Skin of body (tissue), 2 donors: Measurements from ENCODE around the gene ASB1. TPM values are rescaled to one million over a fixed set of nuclear protein-coding genes. Genes with fewer than 3 reads are reported as not detected.
"Not testable (repeated sequence)": the region's sequence is repeated elsewhere in the genome, so short reads cannot be mapped to it uniquely, and the experiment has no call there.

Experiments used
- DNase-seq: peaks from one replicate; lab custom pipeline; 2025; lab: John Stamatoyannopoulos, UW
- total RNA-seq: library from RNA; depleted of rRNA; stranded (reverse); fragments of >200 nt; gene quantifications from one replicate; pipeline ENCODE4 v1.2.3, GENCODE V29; 2014

ASB1 gene
- total RNA-seq, 1 donor from 2014 or later = 13.4 TPM

DNA sequence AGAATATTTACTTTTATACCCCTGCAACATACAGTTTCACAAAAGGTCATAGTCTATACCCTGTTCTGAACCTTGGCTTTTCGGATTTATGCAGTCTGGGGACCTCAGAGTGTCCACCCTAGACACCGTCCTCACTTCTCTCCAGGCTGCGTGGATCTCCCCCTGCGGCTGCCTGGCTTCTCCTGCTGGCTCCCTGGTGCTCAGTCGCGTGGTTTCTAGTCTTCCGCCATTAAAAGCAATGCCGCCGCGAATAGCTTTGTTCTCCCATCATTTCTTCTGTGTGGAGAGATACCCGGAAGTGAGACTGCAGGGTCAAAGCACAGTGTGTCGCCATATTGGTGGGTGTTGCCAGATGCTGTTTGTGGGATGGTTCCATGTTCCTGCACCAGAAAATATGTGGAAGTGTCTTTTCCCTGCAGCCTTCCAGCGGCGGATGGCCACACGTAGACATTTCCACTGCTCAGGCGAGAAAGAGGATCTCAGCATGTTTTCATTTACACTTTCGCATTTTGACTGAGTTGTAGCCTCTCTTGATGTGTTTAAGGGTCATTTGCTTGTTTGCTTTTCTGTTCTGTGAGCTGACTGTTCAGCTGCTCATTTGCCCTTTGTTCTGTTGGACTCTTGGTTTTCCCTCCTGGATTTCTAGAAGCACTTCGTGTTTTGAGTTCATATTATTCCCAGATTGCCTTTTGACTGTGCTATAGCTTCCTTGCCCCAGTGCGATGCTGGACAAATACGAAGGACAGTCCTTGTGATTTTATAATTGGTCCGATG lies 22.9 kb upstream of the ASB1 start:
- DNase-seq = no peak

DNA sequence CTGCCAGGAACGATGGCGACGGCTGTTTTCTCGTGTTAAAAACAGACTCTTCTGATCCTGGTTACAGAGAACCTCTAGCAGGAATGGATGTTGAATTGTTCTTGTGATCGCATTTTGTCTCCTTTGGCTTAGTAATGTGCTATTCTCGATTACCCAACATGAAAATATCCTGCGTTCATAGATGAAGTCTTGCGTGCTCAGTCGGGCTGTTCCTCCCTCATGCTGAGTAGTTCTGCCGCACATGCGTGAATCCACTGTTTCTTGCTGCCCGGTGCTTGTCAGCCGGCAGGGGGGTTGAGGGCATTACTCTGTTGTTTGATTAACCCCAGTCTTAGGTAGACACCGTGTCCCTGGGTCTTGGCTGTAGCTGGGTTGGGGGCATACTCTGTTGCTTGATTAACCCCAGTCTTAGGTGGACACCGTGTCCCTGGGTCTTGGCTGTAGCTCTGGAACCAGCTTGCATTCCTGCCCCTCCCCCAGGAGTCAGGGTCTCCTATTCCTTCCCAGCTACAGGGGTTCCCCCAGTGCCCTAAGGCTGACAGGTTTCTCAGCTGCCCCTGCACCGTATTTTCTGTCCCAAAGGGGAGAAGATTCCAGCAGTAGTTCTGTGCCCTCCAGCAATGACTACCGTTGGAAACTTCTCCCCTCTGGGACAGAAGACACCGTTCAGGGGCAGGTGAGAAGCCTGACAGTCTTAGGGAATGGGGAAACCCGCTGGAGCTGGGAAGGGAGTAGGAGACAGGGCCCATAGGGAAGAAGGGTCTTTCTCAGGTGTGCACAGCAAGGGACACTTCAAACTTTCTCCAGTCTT lies 22.1 kb upstream of the ASB1 start:
- DNase-seq = no peak

DNA sequence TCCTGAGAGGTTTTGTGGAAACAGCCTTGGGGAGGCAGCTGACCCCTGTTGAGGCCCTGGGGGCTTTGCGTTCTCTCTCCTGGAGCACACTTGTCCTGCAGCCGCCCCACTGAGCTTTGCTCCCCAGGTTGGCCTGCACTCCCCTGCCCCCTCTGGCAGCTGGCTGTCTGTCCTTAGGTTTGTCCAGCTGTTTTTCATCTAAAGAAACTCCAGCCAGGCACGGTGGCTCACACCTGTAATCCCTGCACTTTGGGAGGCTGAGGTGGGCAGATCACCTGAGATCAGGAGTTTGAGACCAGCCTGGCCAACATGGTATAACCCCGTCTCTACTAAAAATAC lies 21.5 kb upstream of the ASB1 start:
- DNase-seq = not testable (repeated sequence)

DNA sequence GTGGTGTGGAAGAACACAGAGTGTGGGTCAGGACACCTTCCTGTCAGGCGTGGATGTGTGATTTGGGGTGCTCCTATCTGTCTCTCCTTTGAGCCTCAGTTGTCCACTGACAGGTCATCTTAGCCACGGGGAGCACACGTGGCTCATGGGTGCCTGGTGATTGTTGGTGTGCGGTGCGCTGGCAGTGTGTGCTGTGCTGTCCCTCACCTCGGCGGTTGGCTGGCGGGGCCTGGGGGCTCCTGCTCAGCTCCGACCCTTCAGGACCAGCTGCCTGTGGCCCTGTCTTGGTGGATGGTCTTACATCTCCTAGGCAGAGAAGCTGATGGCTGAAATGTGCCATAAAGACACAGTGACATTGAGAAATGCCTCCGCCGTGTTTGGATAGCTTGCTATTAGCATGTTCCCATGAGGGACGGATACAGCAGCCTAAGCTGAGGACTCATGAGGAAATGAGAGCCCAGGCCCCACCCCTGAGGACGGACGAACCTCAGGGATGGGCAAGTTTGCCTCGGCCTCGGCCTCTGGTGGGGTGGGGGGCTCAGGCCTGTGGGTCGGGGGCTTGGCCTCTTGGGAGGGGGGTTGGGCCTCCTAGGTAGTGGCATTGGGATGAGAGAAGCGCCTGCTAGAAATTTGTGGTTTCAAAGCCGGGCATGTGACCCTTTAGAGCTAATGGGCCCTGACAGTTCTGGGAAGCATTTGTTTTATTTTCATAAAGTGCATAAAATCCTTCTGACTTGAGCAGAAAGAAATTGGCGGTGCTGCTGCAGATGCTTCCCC lies 20.3 kb upstream of the ASB1 start:
- no peak for DNase-seq

DNA sequence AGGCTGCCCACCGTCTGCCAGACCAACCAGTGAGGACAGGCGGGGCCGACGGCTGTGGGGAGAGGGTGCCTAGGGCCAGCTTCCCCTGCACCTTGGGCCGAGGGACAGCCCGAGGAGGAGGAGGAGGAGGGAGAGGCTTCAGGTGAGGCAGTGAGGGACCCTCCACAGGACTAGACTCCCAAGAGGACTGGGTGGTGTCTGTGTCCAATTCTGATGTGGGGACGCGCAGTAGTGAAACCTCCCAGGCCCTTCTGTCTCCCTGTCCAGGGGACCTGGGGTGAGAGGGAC lies 19.8 kb upstream of the ASB1 start:
- no peak for DNase-seq

DNA sequence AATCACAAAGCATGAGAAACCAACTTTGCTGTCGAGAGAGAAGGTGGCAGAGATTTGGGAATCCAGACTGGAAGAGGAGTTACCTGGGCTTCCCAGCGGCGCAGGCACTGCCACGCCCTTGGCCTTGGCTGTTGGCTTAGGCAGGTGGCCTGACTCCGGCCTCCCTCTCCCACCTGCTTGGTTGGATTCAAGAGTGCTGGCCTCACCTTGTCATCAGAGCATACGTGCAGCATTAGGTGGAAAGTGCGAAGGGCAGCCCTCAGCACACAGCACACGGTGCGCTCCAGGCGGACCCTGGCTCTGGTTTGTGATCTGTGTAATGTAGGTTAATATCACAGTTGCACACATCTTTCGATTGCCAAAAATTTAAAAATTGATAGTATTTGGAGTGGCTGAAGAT lies 19.2 kb upstream of the ASB1 start:
- DNase-seq = no peak

DNA sequence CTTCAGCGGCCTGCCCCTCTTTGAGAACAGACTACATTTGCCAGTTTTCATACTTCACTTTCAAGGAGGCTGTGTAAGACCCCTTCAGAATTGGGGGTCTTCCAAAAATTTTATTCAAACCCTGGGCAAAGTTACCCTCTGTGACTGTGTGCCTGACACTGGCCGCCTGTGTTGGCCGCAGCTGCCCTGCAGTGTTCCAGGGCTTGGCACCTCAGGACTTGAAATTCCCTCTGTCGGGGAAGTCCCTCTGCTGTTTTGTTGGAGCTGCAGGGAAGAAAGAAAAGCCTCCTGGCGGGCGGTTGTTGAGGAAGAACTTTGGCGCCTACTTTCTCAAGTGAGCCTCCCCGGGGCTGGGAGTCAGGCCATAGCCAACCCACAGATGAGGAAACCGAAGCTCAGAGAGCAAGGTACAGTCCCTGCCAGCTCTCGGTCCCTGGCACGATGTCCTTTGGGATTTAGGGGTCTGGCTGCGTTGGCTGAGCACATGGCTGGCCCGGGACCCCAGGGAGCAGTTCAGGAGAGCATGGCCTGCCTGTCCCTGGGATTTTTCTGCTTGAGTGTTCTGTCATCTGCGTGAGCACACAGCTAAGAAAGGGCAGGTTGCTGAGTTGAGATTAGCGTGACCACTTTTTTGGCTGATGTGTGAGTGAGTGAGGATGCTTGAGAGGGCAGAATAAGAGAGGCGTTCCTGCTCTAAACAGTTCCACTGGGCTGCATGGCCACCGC lies 17.9 kb upstream of the ASB1 start:
- no peak for DNase-seq

DNA sequence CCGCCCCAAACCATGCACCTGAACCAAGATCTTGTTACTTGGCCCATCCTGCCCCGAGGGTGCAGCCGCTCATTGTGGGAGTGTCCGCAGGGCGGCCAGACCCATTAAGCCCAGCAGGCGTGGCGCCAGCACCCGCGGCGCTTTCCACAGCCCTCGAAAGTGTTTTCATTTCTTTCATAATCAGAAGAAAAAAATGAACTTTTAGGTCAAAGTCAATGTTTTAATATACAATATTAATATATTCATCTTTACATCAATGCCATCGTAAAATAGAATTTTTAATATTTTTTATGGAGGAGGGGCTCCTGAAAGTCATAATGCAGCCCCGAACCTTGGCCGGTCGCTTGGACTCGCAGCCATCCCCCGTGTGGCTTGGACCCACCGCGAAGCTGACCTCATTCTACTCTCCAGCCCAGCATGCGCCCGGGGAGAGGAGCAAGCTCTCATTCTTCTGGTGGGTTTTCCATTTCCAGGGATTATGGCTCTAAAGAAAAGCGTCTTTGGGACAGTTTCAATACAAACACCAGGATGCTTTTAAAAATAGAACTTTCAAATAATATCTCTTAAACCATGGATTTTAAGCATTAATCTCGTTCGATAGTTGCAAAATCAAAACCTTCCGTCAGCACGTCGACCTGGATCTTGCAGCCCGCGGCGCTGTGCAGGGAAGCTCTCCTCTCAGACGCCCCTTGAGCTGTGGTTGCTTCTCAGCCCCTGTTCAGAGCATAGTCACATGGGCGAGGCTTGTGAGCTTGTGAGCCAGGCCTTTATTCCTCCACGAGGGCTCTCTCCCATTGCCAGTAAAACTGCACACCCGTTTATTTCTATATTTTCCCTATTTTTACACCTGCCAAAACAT lies 17.2 kb upstream of the ASB1 start:
- no peak for DNase-seq

DNA sequence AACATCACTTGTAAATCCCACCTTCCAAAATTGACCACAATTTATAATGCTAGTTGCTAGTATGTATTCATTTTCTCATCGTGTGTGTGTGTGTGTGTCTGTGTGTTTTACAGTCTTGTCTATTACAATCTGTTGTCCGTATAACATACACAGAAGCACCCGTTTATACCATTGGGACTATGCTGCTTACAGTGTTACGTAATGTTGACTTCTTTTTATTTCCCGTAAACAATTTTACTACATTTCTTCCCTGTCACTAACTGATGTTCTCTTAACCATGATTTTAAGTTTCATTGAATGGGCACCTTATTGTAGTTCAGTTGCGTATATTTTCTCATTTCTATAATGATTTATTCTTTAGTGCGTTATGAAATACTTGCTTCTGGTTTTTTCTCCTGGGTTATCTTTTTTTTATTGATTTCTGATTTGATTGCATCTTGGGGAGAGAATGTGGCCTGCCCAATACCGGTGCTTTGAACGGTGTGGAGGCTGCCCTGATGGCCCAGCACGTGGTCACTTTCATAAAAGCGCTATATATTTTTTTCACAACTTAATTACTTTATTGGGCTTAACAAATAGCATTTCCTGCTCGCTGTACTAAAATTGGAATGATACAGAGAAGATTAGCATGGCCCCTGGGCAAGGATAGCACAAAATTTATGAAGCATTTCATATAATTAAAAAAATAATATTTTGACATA lies 14.5 kb upstream of the ASB1 start:
- DNase-seq = no peak

DNA sequence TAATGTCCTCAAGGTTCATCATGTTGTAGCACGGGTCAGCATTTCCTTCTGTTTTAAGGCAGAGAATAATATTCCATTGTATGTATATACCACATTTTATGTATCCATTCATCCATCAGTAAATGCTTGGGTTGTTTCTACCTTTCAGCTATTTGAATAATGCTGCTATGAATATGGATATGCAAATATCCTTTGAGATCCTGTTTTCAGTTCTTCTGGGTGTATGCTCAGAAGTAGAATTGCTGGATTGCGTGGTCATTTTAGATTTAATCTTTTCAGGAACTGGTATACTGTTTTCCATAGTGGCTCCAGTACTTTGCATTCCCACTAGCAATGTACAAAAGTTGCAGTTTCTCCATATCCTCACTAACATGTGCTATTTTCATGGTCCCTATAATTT lies 13.4 kb upstream of the ASB1 start:
- no peak for DNase-seq

DNA sequence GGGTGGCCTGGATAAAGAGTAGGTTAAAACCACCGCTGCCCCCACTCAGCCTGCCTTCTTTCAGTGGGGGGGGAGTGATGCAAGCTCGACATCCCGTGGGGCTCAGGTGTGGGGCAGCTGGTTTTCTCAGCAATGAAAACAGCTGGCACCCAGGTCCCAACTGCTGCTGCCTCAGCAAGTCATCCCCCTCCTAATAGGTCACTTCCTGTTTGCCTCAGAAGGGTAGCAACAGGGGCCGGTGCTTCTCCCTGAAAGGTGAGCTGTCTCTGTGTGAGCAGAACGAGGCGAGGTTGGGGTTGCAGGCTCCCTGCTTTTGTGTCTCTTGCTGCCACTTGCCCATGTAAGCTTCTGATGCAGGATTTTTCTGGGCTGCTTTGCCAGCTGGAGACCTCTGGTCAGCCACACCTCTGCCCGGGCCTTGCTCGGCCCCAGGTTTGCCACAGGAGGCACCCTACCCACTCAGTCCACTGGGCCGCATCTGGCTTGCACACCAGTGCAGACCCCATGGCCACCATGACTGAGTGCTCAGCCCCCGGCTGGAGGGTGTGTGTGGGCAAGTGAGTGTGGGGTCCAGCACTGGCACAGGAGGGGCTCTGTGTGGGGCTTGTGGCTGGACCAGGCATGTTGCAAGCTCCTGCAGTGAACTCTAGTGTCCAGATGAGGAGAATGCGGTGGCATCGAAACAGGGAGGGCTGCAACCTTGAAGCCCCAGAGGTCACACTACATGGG lies 11.5 kb upstream of the ASB1 start:
- no peak for DNase-seq

DNA sequence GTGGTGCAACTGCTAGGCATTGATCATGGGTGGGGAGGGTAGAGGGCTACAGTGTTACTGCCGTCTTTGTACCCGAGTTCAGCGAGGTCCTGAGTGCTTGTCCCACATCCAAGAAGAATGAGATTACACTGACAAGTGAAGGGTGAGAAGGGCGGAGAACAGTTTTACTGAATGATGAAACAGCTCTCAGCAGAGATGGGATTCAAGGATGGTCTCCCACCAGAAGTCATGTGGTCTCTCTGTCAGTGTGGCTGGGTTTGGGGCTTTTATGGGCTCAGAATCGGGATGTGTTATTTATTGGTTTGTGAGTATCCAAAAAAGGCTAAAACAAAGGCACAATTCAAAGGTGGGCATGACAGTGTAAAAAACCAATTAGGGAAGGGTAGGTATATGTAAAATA lies 10.8 kb upstream of the ASB1 start:
- no peak for DNase-seq

DNA sequence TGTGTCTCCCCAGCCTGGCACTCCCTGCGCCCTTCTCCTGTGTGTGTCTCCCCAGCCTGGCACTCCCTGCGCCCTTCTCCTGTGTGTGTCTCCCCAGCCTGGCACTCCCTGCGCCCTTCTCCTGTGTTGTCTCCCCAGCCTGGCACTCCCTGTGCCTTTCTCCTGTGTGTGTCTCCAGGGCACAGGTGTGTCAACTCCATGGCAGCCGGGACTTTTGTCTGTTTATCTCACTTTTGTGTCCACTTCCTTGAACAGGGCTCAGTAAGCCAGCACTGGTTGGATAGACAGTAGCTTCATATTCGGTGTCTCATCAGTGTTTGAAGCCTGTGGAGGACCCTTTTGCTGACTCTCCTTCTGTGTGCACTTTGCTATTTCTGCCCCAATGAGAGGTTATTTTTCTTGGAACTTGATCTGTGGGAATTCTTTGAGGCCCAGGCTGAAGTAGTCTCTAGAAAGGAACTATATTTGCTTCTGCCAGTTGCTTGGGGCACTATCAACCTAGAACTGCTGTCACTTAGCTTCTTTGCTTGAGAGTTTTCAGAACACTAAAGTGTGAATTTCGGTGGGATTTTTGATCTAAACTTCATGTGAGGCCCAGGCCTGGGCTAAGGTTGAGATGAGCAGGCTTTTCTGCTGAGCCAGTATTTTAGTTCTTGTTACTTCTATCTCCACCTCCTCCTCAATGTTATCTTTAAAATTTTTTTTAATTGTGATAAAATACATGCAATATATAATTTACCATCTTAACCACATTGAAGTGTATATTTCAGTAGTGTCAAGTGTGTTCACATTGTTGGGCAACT lies 8.3 kb upstream of the ASB1 start:
- DNase-seq = no peak

DNA sequence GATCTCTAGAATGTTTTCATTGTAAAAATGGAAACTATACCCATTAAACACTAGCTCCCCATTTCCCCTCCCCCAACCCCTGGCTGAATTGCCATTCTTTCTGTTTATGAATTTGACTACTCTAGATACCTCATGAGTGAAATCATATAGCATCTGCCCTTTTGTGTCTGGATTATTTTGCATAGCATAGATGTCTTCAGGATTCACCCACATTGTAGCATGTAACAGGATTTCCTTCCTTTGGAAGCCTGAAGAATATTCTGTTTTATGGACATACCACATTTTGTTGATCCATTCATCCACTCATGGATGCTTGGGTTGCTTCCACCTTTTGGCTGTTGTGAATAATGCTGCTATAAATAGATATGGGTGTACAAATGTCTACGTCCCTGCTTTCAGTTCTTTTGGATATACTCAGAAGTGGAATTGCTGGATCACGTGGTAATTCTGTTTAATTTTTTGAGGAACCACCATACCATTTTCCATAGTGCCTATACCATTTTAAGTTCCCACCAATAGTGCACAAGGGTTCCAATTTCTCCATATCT lies 7.7 kb upstream of the ASB1 start:
- DNase-seq = no peak

DNA sequence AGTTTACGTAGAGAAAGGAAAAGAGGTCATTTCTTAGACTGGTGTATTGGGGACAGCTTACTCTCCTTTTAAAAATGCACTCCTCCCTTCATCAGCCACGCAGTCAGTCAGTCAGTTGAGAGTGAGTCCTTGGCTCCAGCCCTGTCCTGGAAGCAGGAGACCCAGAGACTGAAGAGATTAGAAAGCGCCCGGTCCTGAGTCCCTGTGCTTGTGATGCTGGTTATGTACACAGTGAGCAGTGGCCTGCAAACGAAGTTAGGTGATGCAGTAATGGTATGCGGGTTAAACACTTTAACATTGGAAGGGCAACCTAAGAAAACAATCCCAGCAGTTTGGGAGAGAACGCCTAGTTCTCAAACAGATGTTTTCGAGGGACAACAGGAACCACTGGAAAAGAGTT lies 6.3 kb upstream of the ASB1 start:
- DNase-seq = no peak

DNA sequence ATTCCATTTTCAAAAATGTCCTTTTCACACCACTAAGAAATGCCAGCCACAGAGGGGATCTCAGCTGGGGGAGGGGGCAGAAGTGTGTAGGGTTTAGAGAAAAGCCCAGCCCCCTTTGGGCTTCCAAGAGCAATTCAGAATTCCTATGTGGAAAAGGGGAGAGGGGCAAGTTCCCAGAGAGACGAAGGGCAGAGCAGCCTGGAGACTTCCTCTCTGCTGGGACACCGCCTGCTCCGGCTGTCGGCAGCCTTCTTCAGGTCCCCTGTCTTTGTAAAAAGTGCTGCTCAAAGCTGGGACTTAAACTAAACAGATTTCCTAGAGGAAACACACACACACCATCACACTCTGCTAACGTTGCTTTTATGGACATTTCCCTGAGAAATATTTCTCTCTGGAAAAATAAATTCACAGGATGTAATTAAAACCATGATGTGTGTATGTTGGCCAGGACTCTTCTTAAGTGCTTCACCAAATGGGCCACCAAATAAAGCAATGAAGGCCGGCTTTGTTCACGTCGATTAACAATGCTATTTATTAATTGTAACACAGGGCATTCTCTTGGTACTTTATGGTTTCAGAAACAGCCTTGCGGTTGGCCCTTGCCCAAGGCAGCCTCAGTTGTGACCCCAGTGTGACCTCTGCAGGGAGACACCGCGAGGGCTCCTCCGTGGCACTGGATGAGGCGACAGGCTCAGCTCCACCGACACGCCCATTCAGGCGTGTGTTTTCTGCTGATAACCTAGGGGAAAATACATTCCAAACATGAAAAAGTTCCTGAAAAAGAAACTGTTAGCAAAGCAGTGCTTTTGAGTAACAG lies 5.6 kb upstream of the ASB1 start:
- peak; percentile 60 for DNase-seq

DNA sequence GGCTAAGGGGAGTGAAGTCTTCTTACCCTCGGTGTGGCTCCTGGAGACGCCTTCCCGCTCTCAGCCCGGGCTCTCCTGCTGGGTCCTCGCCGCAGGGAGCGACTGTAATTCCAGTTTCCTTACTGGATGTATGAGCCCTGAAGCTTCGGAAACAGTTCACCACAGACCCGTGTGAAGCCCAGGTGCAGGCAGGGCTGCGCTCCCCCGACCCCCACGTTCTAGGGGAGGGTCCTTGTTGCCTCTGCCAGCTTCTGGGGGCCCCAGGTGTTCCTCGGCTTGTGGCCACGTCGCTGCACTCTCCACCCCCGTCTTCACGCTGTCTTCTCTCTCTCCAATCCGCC lies 5.1 kb upstream of the ASB1 start:
- DNase-seq = no peak

DNA sequence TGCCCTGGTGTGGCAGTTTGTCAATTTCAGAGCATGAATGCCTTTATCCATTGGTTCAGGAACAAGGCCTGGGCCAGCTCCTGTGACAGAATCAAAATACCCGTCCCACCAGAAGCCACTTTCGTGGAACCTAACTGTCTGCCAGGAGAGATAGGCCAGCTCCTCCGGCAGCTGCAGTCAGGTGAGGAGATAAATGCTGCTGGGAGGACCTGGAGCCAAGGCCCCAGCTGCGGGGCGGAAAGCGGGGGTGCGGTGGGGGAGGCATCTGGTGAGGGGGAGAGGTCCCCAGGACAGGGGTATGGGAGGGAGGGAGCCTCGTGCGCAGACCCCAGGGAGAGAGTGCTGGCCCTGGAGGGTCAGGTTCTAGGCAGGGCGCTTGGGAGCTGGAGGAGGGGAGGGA lies 4.4 kb upstream of the ASB1 start:
- DNase-seq = no peak
